Endothelial cell of hepatic sinusoid (primary cell): ENCODE results near the gene CCDC158.
"Not testable (repeated sequence)": the region's sequence is repeated elsewhere in the genome, so short reads cannot be mapped to it uniquely, and the experiment has no call there.

Source experiments
- in situ Hi-C: cut with HindIII; loops from 2 replicates; pipeline ENCODE4 v1.10.0; 2017; ENCODE audit warnings: low sequenced_read_pairs

CCDC158 gene

DNA sequence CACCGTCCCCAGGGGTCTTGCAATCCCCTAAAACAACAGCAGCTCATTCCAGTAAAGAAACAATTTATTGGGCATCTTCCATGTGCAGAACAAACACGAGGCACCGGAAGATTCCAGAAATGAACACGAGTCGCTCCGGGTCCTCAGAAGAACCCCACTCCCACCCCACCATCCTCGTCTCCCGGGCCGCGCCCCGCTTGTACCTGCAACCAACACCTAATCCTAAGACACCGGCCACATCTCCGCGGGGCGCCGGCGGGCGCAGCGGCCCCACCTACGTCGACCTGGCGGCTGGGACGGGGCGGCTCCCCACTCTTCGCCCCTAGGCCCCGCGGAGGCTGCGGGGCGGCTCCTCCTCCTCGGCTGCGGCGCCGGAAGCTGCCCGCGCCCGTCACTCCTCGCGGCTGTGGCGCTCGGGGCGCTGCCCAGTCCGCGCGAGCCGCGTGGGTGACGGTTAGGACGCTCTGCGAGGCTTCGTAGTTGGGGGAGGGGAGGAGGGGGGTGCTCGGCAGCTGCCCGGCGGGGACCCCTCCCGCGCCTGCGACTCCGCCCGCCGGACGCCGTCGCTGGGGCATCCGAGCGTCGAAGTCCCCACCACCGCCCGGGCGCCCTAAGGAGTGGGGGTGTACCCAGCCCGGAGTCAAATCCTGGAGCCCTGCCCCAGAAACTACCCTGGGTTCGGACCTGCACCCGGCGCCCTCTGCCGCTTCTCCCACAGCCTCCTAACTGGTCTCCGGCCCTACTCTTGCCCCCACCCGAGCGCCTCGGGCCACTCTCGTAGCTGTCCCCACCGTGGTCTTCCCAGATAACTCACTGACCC, at the start of gene CCDC158:
Gene CCDC158, minus strand, starts transcription at position 380 of the 820 bp plus-strand sequence. CDS start 17,934 bp downstream, outside the sequence.
- in situ Hi-C loops = no loop called here

DNA sequence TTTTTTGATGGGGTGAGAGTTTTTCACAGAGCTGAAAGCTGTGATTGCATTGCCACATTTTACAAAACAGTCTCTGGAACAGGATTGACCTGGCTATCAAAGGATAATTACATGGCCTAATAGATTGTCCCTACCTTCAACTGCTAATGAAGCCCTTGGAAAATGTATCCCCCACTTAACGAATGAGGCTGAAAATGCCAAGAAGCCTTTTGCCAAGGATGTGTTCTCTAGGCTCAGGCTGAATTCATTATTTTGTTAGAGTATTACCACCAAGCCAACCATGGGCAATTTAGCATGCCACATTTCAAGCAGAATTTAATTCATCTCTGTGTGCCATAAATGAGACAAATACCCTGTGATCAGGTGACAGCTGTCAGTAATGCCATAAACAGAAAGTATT, 49.6 kb upstream of the CCDC158 start:
- in situ Hi-C loops = no loop called here

DNA sequence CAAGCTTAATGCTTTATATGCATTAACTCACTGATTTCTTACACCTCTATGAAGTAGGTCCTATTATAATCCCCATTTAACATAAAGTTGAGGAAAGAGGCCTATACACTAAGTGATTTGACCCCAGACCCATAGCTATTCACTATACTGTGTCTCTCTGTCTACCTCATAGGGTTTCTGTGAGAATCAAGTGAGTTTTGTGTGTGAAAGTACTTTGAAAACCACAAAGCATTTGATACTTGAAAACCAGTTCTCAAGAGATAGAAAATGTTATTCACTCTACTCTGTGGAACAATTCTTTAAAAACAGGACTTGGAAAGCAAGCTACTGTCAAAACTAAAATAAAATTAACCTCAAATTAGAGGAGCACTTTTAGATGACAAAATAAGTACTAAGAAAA, 49.1 kb upstream of the CCDC158 start:
- in situ Hi-C loops = no loop called here

DNA sequence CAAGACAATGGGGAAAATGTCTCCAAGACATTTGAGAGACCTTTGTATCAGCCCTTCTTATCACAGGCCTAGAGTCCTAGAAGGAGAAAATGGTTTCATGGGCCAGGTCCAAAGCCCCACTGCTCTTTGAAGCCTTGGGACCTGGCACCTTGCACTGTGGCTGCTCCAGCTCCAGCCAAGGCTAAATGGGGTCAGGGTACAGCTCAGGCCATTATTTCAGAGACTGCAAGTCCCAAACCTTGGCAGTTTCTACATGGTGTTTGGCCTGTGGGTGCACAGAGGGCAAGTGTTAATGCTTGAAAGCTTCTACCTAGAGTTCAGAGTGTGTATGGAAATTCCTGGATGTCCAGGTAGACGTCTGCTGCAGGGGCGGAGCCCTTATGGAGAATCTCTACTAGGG, 42.6 kb upstream of the CCDC158 start:
- in situ Hi-C loops = no loop called here

DNA sequence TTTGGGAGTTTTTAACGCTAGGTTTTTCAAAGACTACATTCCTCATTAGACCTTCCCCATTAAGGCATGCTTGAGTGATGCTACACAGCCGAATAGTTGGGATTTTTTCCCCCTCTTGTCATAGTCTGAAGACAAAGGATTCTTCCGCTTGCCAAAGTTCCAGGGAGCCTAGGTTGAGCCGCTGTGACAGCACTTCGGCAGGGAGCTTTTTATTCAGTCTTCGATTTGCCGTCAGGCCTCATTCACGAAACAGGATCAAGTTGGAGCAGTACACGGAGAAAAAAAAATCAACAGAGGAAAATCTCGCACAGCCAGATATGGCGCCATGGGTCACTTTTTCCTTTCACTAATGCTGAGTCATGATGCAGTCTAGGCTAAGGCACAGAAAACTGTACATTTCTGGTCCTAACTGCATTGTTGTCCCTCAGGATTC, 38.4 kb upstream of the CCDC158 start:
- in situ Hi-C loops = no loop called here

DNA sequence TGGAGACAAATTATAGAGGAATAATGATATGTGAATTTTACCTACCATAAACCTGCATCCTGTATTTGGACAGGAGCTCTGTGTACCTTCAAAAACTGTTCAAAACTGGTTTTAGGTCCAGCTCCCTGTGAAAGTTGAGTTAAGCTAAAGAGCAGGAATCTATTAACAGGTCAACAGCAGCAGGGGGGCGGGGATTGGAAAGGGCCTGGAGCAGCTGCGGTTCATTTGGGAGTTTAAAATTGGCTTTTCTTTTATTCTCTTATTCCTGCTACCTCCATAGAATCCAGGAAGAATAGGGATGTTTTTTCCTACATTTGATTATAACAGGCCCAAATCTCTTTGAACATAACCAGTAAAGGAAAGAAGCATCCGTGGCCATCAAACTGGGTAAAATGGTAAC, 37.9 kb upstream of the CCDC158 start:
- in situ Hi-C loops = no loop called here

DNA sequence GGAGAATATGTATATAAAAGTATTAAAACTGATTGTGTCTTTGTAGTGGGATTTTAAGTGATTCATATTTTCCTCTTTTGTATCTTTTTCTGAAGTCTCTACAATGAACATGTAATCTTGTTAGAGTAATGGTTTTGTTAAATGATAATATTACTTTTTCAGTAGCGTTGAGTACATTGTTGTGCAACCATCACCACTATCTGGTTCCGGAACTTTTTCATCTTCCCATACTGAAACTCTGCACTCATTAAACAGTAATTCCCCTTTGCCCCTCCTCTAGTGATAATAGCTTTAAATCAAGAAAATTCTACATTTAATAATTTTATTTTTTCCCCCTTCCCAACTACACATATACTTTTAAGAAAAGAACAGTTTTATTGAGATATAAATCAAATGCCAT, 37.4 kb upstream of the CCDC158 start:
- in situ Hi-C loops = no loop called here

DNA sequence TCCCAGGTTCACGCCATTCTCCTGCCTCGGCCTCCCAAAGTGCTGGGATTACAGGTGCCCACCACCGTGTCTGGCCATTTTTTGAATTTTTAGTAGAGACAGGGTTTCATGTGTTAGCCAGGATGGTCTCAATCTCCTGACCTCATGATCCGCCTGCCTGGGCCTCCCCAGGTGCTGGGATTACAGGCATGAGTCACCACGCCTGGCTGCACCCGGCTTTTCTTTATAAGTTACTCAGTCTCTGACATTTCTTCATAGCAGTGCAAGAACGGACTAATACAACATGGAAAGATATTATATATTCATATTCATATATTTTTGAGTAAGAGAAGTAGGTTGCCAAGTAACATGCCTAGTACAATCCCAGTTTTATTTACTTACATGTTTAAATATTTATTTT, 36.9 kb upstream of the CCDC158 start:
- in situ Hi-C loops = no loop called here

DNA sequence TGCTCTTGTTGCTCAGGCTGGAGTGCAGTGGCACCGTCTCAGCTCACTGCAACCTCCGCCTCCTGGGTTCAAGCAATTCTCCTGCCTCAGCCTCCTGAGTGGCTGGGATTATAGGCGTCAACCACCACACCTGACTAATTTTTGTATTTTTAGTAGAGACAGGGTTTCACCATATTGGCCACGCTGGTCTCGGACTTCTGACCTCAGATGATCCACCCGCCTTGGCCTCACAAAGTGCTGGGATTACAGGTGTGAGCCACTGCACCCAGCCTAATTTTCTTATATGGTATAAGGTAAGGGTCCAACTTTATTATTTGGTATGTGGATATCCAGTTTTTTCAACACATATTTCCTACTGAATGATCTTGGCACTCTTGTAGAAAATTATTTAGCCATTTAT, 33.1 kb upstream of the CCDC158 start:
- in situ Hi-C loops = not testable (repeated sequence)

DNA sequence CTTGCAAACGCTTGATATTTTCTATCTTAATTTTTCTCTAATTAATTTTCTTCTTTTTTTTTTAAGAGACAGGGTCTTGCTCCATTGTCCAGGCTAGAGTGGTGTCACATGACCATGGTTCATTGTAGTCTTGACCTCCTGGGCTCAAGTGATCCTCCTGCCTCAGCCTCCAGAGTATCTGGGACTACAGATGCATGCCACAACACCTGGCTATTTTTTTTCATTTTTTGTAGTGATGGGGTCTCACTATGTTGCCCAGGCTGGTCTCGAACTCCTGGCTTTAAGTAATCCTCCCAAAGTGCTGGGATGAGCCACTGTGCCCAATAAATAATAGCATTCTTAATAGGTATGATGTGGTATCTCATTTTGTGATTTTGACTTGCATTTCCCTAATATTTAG, 32.3 kb upstream of the CCDC158 start:
- in situ Hi-C loops = no loop called here

DNA sequence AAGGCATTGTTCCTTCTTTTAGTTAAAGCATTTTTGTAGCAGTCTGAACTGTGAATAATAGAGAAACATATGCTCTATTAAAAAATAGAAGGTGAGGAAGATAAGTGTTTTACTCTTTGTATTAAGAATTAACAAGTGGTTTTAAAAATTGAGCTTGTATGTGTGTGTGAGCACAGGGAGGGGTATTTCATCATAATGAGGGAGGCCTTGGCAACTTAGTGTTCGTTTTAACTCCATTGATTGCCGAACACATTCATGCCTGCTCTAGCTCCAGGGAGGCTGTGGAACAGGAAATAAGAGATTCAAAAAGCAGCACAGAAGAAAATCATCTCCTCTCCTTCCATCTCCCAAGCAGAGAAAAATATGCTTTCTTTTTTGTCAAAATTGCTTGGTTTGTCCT, 28.9 kb upstream of the CCDC158 start:
- in situ Hi-C loops = no loop called here

DNA sequence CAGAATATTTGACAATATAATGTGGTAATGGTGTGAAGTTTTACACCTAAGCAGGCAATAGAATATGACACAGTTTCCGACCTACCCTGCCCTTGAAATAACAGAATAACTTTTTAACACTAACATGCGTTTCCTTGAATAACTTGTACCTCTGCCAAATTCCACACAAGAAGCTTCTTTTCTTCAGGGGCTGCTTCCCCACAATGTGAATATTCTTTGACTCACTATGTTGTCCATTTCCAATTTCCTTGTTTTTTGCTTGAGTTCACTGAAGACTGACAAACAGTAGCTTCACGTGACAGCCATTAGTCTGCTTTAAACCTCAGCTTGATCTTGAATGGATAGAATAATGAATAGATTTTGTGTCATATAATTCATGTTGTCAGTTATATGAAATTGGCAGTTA, 28.4 kb upstream of the CCDC158 start:
- in situ Hi-C loops = no loop called here

DNA sequence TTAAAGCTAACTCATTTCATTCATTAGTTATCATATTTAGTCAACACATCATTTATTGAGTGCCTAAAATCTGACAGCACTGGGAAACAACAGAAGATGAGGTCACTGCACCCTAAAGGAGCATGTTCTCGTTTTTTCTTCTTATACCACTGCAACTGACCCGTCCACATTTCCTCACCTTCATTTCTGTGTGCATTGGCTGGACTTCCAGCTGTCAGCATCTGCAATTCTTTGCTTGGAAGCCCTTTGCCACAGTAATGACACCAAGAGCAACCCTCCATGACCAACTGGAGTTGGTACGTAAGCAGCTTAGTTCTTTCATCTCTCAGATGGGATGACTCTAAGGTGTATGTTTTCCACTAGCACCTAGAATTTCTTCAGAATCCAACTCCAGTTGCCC, 27.3 kb upstream of the CCDC158 start:
- in situ Hi-C loops = no loop called here

DNA sequence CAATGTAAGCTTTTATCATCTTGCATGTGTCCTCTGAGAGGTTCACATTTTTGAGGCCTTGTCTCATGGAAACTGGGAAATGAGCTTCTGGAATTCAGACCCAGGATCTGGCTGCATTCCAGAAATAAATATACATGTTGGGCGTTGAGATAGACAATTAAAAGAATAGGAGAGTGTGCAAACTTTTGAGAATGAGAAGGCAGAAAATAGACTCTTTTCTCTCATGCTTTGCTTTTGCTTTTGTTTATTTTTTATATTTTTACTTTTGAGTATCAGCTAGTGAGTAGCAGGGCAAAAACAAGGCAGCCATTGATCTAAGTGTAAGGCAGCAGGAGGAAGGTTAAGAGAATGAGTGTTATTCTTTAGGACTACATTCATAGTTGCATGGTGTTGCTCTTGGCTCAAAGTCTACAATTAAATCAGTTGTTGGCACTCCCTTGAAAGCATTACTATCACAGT, 26.5 kb upstream of the CCDC158 start:
- in situ Hi-C loops = no loop called here

DNA sequence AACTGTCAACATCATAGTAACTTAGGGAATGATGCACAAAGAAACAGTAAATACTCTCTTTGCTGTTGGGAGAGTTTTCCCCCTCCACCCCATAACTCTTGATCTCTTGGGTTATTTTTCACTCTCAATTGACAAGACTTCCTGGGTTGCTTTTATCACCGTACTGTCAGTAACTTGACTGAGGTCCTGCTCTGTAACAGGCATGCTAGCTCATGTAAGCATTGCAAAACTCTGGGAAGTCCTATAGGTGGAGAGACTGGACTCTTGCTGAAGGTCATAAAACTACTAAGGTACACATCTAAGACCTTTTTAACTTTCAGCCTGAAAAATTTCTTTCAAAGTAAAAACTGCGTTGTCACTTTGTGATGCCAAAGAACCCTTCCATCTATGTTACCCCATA, 25.0 kb upstream of the CCDC158 start:
- in situ Hi-C loops = no loop called here

DNA sequence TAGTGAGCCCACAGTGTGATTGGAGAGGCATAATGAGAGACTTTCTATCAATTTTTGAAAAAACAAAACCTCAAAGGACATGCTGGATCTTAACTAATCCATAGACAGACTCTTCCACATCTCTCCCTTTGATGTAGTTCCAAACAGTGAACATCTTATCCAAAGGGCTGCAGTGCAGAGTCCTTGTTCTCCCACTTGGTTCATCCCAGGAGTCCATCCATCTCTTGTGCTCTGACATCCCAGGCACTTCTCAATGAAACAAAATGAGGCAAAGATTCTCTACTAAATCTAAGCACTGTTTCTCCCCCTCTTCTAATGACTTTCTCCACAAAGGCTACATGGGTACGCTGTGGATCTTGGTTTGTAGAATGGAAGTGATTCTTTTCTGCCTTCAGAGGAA, 22.4 kb upstream of the CCDC158 start:
- in situ Hi-C loops = no loop called here

DNA sequence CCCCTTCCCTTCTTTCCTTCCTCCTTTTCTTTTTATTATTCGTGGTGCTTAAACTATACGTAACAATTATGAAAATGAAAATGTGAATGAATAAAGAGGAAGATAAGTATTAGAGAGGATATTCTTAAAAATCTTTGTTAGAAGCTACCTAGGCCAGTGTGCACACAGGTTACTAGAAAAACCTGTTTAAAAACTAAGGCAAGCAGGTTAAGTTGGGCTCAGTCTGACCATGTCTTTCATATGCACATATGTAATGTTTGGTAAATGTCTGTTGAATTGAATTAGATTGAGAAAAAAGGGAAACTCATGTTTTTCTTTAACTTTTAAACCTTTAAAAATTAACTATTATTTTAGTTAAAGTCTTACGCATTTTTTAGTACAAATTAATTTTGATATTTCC, 21.9 kb upstream of the CCDC158 start:
- in situ Hi-C loops = no loop called here

DNA sequence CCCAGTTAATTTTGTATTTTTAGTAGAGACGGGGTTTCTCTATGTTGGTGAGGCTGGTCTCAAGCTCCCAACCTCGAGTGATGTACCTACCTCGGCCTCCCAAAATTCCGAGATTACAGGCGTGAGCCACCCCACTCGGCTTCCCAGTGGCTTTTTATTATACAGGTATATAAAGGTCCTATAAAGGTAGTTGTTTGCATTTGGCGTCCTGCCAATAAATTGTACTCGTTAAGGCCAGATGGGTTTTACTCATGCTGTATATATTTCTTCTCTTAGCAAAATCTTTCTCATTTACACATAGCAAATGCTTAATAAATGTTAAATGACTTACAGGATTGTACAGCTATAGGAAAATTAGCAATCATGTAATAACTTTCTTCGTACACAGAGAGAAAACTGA, 20.9 kb upstream of the CCDC158 start:
- in situ Hi-C loops = no loop called here

DNA sequence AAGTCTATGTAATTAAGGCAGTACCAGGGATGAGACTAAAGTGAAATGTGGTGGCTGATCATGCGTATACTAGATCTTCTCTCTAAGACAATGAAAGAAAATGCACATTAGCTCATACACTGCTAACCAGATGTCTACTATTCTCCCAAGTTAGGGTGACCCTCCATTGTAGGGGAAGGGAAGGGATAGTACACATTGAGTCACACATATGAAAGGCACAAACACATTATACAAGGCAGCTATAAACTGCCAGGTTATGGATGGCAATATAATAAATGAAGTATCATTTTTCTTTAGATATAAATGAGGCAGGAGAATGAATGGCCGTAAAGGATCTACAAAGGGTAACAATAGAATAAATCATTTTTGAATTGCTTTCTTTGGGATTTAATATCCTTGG, 18.6 kb upstream of the CCDC158 start:
- in situ Hi-C loops = no loop called here

DNA sequence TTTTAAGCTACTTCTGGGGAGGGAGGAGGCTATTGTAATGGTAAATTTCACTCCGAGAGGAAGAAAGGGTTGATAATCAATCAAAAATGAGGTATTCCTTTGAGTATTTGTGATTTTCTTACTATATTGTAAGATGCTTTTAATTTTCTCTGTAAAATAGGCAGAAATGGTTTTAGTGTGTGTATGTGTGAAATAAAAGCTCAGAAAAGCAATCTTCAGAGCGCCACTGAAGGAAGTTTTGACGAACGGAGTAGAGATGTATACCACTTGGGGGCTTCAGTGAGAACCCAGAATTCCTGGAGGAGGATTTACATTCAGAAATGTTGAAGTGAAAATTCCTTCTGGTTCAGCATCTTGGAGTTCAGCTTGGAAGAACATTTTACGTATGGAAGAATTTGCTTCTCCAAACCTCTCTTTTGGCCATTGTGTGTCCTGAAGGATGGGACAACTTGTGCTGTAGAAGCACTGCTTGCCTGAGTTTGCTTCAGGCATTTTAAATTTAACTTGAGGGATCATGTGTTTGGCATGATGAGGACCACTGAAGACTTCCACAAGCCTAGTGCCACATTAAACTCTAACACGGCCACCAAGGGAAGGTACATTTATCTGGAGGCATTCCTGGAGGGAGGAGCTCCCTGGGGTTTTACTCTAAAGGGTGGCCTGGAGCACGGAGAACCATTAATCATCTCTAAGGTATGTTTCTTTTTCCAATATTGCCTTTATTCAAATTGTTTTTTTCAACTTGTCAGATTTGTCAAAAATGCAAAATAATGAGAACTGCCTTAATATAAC, 14.8 kb upstream of the CCDC158 start:
- in situ Hi-C loops = no loop called here

DNA sequence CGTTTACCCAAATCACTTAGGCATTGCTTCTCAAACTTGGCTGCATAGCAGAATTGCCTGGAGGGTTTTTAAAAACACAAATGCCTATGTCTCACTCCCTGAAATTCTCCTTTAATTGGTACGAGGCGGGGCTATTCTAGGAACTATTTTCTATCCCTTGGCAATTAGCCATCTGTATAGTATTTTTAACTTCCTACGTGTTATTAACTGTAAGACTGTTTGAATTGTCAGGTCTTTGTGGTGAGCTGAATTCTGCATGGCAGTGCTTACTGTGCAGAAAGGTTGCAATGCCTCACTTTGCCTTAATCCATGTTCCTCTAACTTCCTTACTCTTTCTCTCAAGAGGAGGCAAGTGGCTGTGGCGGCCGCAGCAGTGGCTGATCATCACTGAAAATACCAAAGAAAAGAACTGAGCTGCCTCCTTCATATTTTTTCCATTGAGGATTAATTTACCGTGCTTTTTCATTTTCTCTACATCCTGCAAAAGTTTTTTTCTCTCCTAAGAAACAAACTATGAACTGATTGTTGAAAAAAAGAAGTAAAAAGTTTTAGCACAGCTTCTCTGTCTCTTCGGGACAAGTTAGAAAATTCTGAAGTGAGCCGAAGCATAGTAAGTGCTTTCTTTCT, 14.1 kb upstream of the CCDC158 start, which contains the start of gene SHROOM3:
Gene SHROOM3, plus strand, starts transcription at position 329 of the 627 bp plus-strand sequence. CDS start 824 bp downstream, outside the sequence.
- in situ Hi-C loops = no loop called here
